ENCODE results near the gene TMEM131.
"Not testable (repeated sequence)": the region's sequence is repeated elsewhere in the genome, so short reads cannot be mapped to it uniquely, and the experiment has no call there.

TMEM131 gene

GRCh38 chr2:97952357-97952756 is 43.4 kb downstream of the TMEM131 start:
- no peak for DNase-seq

GRCh38 chr2:97951155-97951680 is 44.5 kb downstream of the TMEM131 start:
- DNase-seq: no peak

DNA sequence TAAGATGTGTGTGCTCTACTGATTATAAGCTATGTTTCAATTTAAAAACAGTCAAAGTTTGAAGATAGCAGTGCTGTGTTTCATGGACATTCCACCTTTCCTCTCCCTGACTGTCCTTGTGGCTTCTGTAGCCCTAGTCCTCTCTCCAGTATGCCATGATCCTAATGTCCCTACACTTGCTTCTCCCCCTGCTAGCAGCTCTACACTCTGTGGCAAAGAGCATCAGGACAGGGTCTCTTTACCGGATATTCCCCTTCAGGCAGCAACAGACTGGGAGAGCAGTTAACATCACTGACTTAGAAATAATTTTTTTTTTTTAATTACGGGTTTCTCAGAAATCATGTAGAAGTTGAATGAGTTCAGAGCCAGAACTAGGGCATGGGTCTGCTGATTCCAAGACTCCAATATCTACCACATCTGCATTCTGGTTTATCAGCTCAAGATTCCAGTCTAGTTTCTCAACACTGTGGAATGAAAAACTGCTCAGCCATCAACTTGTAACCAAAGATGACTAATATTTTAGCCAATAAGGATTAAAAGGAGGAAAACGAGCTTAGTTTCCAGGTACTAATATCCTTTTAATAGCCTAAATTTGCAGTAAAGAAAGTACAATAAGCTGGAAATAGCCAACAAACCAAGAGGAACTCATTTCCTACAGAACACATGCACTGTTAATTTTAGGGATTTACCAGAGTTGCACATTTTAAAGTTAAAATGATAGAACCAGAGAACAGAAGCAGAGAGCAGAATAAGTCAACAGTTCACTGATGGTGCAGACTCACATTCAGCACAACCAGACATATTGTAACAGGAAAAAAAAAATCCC is 45.2 kb downstream of the TMEM131 start:
- no peak for DNase-seq

DNA sequence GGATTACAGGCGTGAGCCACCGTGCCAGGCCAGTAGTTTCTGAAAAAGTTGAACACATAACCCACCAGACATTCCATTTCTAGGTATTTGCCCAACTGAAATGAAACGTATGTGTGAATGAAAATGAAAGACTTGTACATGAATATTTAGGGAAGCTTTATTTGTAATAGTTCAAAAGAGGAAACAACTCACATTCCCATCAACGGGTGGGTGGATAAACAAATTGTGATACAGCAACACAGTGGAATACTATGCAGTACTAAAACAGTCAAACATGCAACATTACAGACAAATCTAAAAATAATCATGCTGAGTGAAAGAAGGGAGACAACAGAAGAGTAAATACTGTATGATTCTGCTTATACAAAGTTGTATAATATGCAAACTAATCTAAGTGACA is 46.8 kb downstream of the TMEM131 start:
- no peak for DNase-seq

- no peak for DNase-seq
These were observed 50.0 kb downstream of the TMEM131 start for GRCh38 chr2:97945791-97946190.

- DNase-seq: no peak
These were observed 58.9 kb downstream of the TMEM131 start for GRCh38 chr2:97936881-97937280.

- peak; percentile 83 for DNase-seq
These were observed 59.5 kb downstream of the TMEM131 start for GRCh38 chr2:97936199-97936598.

DNA sequence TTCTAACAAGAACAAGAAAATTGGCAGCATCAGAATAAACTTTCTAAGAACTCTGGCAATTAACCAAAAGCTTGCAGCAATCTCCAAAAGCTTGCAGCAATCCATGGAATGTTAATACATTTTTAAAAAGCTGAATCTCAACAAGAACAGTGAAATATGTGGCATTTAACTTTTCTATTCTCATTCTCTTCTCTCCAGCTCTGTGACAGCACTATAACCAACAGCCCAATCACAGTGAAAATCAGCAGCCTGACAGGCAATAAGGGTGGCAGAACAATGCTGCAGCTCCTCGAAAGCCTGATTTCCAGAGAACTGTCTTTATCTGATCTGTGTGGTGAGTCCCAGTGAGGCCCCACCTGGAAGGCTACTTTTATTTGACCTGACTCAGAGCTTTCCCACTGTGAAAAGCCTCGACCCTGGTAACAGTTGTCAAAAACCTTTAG is 60.0 kb downstream of the TMEM131 start:
- DNase-seq: peak; percentile 68

GRCh38 chr2:97932975-97933662 is 62.6 kb downstream of the TMEM131 start:
- no peak for DNase-seq

DNA sequence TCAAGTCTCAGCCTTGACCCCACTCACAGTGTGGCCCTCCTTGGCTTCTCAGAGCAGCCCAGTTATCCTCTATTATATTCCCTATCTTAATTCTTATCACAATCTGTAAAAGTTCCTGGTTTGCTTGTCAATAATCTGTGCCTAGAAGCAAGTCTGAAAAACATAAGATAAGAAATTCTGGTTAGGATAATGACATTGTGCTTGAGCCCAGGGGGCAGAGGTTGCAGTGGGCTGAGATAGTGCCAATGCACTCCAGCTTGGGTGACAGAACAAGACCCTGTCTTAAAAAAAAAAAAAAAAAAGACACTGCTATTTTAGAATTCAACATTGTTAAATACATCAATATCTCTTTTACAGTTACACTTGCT is 63.9 kb downstream of the TMEM131 start:
- no peak for DNase-seq

DNA sequence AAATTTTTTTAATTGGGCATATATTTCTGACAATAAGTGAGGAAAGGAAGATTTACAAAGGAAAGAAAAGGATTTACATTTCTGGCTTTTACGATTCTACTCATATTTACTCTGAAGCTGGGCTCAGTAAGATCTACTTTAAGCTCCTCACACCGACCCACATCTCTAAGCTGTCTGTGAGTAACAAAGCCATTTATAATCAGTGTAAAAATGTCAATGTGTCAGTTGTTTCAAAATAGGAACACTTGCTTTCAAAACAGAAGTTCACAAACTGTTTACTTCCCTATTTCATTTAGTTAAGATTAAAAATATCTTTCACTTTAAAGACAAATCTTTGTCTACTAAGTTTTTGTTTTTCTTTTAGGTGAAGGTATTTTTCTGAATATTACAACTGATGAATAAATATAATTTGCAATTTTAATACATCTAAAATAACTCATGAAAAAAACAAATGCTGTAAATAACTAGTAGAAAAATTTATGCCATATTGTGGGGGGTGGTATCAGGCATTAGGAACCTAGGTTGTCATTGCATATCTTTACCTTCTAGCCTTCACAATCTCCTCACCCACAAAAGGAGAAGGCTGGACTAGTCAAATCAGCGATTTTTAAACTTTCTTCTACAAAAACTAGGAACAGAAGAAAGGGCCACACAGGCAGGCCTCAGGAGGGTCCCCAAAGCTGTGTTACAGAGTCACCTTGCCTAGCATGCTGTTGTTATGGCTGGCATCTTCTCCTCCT is 64.5 kb downstream of the TMEM131 start:
- no peak for DNase-seq

DNA sequence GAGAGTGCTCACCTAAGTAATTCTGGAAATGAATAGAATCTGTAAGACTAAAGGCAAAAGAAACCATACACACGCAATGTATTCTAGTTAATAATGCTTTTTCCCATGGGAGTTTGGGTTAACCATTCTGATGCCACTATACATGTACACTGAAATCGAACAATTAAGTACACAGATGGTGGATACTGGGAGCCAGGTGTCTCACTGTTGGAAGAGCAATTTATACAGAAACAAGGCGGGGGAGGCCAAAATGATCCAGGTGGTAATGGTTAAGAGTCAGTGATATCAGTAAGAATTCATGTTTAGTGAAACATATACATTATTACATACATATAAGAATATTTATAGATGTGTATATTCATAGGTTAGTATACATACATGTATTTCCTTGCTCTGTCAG is 67.2 kb downstream of the TMEM131 start:
- DNase-seq: no peak

GRCh38 chr2:97926946-97927345 is 68.8 kb downstream of the TMEM131 start:
- DNase-seq: no peak

- no peak for DNase-seq
These were observed 71.6 kb downstream of the TMEM131 start for GRCh38 chr2:97924194-97924593.

GRCh38 chr2:97919858-97920257 is 75.9 kb downstream of the TMEM131 start:
- DNase-seq: no peak

- no peak for DNase-seq
These were observed 76.9 kb downstream of the TMEM131 start for GRCh38 chr2:97918818-97919217.

- not testable (repeated sequence) for DNase-seq
These were observed 78.1 kb downstream of the TMEM131 start for GRCh38 chr2:97917668-97918067.

DNA sequence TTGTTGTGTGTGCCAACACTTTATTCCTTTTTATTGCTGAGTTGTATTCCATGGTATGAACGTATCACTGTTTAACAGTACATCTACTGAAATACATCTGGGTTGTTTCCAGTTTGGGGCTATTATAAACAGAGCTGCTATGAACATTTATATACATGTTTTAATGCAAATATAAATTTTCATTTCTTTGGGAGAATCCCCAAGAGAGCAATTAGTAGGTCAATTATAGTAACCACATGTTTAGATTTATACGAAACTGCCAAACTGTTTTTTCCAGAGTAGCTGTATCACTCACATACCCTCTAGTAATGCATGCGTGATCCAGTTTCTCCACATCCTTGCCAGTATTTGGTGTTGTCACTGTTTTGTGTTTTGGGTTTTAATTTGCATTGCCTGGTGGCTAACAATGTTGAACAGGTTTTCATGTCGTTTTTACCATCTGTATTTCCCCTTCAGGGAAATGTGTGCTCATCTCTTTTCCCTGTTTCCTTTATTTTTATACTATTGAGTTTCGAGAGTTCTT is 81.0 kb downstream of the TMEM131 start:
- peak; percentile 94 for DNase-seq

DNA sequence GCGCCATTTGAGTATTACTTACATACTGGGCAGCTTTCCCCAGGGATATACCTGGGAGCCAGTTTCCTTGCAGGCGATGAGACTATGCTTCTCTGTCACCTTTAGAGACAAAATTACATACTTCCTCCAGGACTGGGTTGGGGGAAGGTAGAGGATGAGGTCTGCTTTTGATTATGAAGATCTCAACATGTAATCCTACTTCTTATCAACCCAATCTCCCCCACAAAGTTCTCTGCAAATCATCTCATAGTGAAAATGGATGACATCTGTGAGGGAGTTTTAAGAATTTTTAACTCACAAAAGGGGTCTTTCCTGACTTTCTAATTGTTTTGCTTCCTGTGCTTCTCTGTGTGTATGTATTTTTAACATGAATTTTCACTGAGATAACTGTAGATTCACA is 81.9 kb downstream of the TMEM131 start:
- DNase-seq: no peak

- DNase-seq: no peak
These were observed 83.7 kb downstream of the TMEM131 start for GRCh38 chr2:97911922-97912575.

- no peak for DNase-seq
These were observed 84.4 kb downstream of the TMEM131 start for GRCh38 chr2:97911206-97911921.
